Heart left ventricle (tissue), 16 donors: ENCODE results near the gene BMP10. TPM values are rescaled to one million over a fixed set of nuclear protein-coding genes. Genes with fewer than 3 reads are reported as not detected.

Experiments used
- ATAC-seq, 4 donors: fragments of 200-7000 bp; cut with Tn5 transposase; one replicate each; pipeline ENCODE4 v1.9.1; 2020 to 2022; ENCODE audit warnings: moderate library complexity in 4 of 4, mild to moderate bottlenecking in 3 of 4, moderate number of reproducible peaks in 1 of 4
- DNase-seq, 5 donors: peaks; one replicate each; pipeline ENCODE4 v3.0.0-alpha.2; 2020
- H3K27ac ChIP-seq, 12 donors: fragments of 200-600 bp; sonication (generic) in 4 of 12; one replicate each; pipeline versions ENCODE4 v1.5.0 to v1.8.0; 2016 to 2022; ENCODE audit warnings: mild to moderate bottlenecking in 2 of 12
- H3K27me3 ChIP-seq, 9 donors: fragments of 200-600 bp; sonication (generic) in 2 of 9; one replicate each; pipeline versions ENCODE4 v1.5.1 to v1.8.0; 2016 to 2022; ENCODE audit warnings: mild to moderate bottlenecking in 3 of 9
- H3K36me3 ChIP-seq, 9 donors: fragments of 200-600 bp; sonication (generic) in 2 of 9; one replicate each; pipeline versions ENCODE4 v1.5.0 to v1.8.0; 2018 to 2022; ENCODE audit warnings: mild to moderate bottlenecking in 2 of 9
- H3K4me1 ChIP-seq, 12 donors: fragments of 200-600 bp; sonication (generic) in 4 of 12; one replicate each; pipeline versions ENCODE4 v1.5.0 to v1.8.0; 2016 to 2022; ENCODE audit warnings: mild to moderate bottlenecking in 3 of 12
- H3K4me3 ChIP-seq, 12 donors: fragments of 200-600 bp; sonication (generic) in 4 of 12; one replicate each; pipeline versions ENCODE4 v1.5.0 to v1.8.0; 2017 to 2022; ENCODE audit warnings: mild to moderate bottlenecking in 9 of 12, moderate library complexity in 4 of 12
- H3K9me3 ChIP-seq, 12 donors: fragments of 200-600 bp; sonication (generic) in 4 of 12; one replicate each; pipeline versions ENCODE4 v1.5.0 to v1.8.0; 2016 to 2022; ENCODE audit warnings: mild to moderate bottlenecking in 1 of 12
- POLR2A ChIP-seq, 2 donors: fragments of 450-650 bp; IDR thresholded peaks; one replicate each; pipeline ENCODE4 v1.6.1; 2017; ENCODE audit warnings: antibody characterized with exemption in 2 of 2, mild to moderate bottlenecking in 2 of 2, moderate library complexity in 2 of 2
- whole genome bisulfite sequencing, 4 donors: extraction: QIAGEN DNeasy Blood & Tissue Kit in 2 of 4; methylation state at CpG; one replicate each; pipeline versions ENCODE4 v1.1.5 to v1.1.7; 2013 to 2018; 5-methylcytosine and 5-hydroxymethylcytosine counted together
- intact Hi-C, 10 donors: fragments of 100-400 bp; cut with DNase I; formaldehyde crosslinking; loops; one replicate each; pipeline versions ENCODE4 v1.11.1 to v1.14.2; 2022
- polyA plus RNA-seq, 2 donors: library from polyadenylated mRNA; stranded (reverse); fragments of 200-250 nt; gene quantifications; one replicate each; pipeline ENCODE4 v1.2.3, GENCODE V29; 2013
- total RNA-seq, 9 donors: library from RNA; depleted of rRNA in 2 of 9; stranded (reverse); fragments of >200 nt in 2 of 9; fragmentation: NEBNext Ultra II Directional in 3 of 9; extraction: Animal tissue kit (Norgen Biotek cat#: 25700) in 3 of 9; gene quantifications; one replicate each; pipeline versions ENCODE4 v1.1.0 to v1.2.4, GENCODE V29; 2016 to 2023
- TF ChIP-seq, protein P1 (sequence below), 12 donors: fragments of 200-600 bp; sonication (generic) in 4 of 12; IDR thresholded peaks; one replicate each; pipeline versions ENCODE4 v1.5.0 to v1.8.0; 2018 to 2022; ENCODE audit warnings: antibody characterized with exemption in 12 of 12, mild to moderate bottlenecking in 5 of 12
- donor health status: ischemic (EF 13 %, LVEDD 7.1; RV severe dilation, severe dysfunction).
- donor health status: healthy with polysubstance abuse.
- donor health status: DM: no; HTN: yes; CAD: no.
- donor health status: DM: no; HTN: no; CAD: no.
- donor health status: ischemic (EF 25% LVEDD 6.9; RV normal size, moderate dysfunction).
- donor health status: ischemic (EF 25% LVEDD 5.7; RV mildly dilated, moderate dysfunction).
- donor health status: healthy.
- donor health status: DM: yes; HTN: yes; CAD: no.
- donor health status: ischemic (EF 35%, LVEDD 5.7; RV mildly dilated, moderate dysfunction).
- donor health status: nonischemic (EF 11% LVEDD 7.7; RV severe dilation, severe dysfunction).
- donor health status: DM: yes; HTN: yes; CAD: no.
- donor health status: PGD.
- donor health status: ischemic (EF 29% LVEDD 5.4; RV normal size, mild dysfunction).
- donor health status: nonischemic (EF 23%, LVEDD 6.1; RV moderate dilation, normal function).

BMP10 gene
- total and polyA plus RNA-seq, 11 donors: 0.15 to 5.9 (median 1.7) TPM; not detected in 7

DNA sequence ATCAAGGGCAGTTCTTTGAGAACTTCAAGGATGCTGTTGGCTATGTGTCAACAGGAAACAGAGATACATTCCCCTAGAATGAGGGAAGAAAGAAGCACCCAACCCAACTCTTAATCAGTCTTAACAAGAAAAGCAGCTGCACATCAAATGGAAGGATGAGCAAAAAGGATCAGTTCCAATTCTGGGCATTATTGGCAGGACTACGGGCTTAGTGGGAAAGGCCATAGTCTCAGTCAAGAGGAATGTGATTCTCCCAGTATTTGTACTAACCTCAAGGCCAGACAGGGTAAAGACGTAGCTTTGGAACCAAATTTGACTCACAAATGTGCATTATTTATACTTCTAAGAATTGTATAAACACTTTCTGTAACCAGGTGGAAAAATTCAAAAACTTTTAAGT lies 18.2 kb downstream of the BMP10 start:
- intact Hi-C loops: no loop called here
- Histone ChIP-seq H3K9me3 (no peaks in the 10 kb centered on the region), H3K27ac (no peak overlapping the region), H3K27me3 (peaks cover 0 to 39% (median 3%) of the 10 kb centered on the region in 9 donors), H3K4me1 (peaks cover 0 to 10% (median 0%) of the 10 kb centered on the region in 12 donors), H3K4me3 (no peak overlapping the region), H3K36me3 (no peaks in the 10 kb centered on the region)
- no peak for ATAC-seq
- TF ChIP-seq POLR2A (IDR thresholded peaks at IDR 0.05): no peak
- TF ChIP-seq, protein P1, sequence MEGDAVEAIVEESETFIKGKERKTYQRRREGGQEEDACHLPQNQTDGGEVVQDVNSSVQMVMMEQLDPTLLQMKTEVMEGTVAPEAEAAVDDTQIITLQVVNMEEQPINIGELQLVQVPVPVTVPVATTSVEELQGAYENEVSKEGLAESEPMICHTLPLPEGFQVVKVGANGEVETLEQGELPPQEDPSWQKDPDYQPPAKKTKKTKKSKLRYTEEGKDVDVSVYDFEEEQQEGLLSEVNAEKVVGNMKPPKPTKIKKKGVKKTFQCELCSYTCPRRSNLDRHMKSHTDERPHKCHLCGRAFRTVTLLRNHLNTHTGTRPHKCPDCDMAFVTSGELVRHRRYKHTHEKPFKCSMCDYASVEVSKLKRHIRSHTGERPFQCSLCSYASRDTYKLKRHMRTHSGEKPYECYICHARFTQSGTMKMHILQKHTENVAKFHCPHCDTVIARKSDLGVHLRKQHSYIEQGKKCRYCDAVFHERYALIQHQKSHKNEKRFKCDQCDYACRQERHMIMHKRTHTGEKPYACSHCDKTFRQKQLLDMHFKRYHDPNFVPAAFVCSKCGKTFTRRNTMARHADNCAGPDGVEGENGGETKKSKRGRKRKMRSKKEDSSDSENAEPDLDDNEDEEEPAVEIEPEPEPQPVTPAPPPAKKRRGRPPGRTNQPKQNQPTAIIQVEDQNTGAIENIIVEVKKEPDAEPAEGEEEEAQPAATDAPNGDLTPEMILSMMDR (IDR thresholded peaks at IDR 0.05): no peak
- 81 to 87% (median 85%) methylated on average over 2 of the region's 2 CpGs for WGBS, 4 donors
- DNase-seq: no peak

DNA sequence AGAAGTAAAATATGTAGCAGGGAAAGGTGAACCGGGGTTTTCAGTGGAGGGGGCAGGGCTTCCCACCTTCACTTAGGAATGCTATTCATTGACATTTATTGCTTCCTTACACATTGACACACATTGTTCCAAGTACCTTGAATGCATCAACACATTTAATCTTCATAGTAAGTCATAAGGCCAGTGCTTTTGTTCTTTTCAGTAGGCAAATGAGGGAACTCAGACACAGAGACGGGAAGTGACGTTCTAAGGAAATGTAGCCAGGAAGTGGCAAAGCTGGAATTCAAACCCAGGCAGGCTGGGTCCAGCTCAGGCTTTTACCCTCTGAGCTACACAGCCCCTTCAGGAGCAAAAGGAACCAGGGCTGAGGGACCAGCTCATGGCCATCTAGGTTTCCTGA lies 20.7 kb downstream of the BMP10 start:
- DNase-seq (no peak), ATAC-seq (no peak)
- TF ChIP-seq, protein P1 (IDR thresholded peaks at IDR 0.05): no peak
- no peak for TF ChIP-seq POLR2A (IDR thresholded peaks at IDR 0.05)
- Histone ChIP-seq H3K4me3 (no peak overlapping the region), H3K36me3 (no peaks in the 10 kb centered on the region), H3K27ac (no peak overlapping the region), H3K27me3 (peaks cover 0 to 27% (median 3%) of the 10 kb centered on the region in 9 donors), H3K9me3 (no peaks in the 10 kb centered on the region), H3K4me1 (peaks cover 0 to 10% (median 0%) of the 10 kb centered on the region in 12 donors)
- WGBS, 4 donors: 65 to 86% (median 78%) methylated on average over 3 of the region's 3 CpGs
- intact Hi-C loops: no loop called here

DNA sequence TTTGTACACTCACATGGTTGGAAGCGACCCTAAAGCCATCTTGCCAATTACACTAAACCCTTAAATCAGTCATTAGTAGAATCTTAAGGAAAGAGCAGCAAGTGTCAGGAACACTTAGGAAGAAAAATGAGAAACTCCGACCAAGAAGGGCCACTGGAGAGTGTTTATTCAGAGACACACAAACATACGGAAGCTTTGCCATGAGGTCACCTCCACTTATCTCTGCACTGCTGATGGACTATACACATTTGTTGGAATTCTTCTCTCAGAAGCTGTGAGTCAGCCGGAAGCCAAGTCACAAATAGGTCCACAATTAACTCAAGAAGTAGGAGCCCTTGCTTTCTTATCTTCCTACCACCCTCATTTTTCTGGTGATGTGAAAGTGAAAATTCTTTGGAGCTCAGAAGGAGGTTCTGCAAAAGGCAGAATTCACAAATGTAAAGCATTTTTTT lies 21.6 kb downstream of the BMP10 start:
- no peak overlapping the region for H3K4me3 ChIP-seq
- ATAC-seq: no peak
- WGBS, 4 donors: 64 to 67% (median 66%) methylated on average over 4 of the region's 4 CpGs
- no peak for TF ChIP-seq POLR2A (IDR thresholded peaks at IDR 0.05)
- TF ChIP-seq, protein P1 (IDR thresholded peaks at IDR 0.05): no peak
- peaks cover 0 to 23% (median under 1%) of the 10 kb centered on the region in 9 donors for H3K27me3 ChIP-seq
- H3K27ac ChIP-seq: no peak overlapping the region
- H3K9me3 ChIP-seq: no peaks in the 10 kb centered on the region
- DNase-seq: no peak
- H3K4me1 ChIP-seq: peaks cover 0 to 10% (median 0%) of the 10 kb centered on the region in 12 donors
- no peaks in the 10 kb centered on the region for H3K36me3 ChIP-seq
- intact Hi-C loops: no loop called here

DNA sequence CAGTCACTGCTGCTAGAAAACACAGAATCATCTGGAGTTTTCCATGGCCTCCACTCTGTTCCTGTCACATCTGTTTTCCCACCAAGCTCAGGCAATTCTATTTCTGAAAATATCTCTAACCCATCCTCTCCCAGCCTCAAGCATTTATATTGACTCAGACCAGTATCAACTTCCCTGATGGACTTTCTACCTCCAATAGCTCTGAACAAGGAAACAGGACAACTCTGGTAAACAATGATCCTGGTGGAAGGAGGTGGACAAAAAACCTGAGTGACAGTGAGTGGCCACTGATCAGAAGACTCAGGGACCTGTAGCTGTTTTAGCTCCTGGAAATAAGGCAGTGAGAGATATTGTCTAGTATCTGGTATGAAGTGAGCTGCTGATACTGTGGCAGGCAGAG lies 23.4 kb downstream of the BMP10 start:
- intact Hi-C loops: no loop called here
- no peak overlapping the region for H3K27ac ChIP-seq
- no peaks in the 10 kb centered on the region for H3K9me3 ChIP-seq
- TF ChIP-seq, protein P1 (IDR thresholded peaks at IDR 0.05): no peak
- TF ChIP-seq POLR2A (IDR thresholded peaks at IDR 0.05): no peak
- H3K27me3 ChIP-seq: peaks cover 0 to 23% (median 0%) of the 10 kb centered on the region in 9 donors
- DNase-seq (no peak), ATAC-seq (no peak)
- no peaks in the 10 kb centered on the region for H3K4me1 ChIP-seq
- H3K36me3 ChIP-seq: no peaks in the 10 kb centered on the region
- H3K4me3 ChIP-seq: no peak overlapping the region
